ENCODE data around the gene RNF130. TPM values are rescaled to one million over a fixed set of nuclear protein-coding genes. Genes with fewer than 3 reads are reported as not detected.

RNF130 gene
- total and polyA plus RNA-seq, 4 donors = 24.9 to 93.1 (median 51.4) TPM

DNA sequence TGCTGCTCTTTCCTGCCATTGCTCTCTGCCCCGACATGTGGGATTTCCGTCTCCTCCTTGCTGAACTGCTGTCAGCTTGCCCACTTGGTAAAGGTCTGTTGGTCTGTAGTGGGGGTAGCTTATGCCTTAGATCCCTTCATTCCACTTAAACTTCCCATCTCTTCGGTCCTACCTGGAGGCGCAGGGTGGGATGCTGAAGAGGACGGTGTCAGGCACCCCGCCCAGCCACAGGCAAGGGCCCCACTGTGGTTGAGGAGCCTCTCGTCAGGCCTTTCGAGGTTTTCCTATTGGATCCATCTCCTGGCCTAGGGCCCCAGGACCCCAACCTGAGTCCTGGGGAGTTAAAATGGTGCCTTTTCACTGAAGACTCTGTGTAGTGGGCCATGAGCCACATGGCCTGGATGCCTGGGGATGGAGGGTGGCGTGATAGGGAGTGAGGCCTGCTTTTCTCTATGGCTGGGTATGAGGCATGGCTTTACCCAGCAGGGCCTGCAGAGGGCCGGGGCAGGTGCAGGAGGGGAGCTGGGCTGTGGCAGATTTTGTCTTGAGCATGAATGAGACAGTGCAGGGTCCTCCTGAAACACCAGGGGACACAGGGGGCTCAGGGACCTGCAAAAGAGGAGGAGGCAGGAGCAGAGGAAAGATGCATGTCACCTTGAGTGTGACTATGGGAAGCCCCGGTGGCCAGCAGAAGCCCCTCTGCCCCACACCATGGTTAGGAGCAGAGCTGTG lies 25.8 kb upstream of the RNF130 start (continued):
- TF ChIP-seq, protein P1, sequence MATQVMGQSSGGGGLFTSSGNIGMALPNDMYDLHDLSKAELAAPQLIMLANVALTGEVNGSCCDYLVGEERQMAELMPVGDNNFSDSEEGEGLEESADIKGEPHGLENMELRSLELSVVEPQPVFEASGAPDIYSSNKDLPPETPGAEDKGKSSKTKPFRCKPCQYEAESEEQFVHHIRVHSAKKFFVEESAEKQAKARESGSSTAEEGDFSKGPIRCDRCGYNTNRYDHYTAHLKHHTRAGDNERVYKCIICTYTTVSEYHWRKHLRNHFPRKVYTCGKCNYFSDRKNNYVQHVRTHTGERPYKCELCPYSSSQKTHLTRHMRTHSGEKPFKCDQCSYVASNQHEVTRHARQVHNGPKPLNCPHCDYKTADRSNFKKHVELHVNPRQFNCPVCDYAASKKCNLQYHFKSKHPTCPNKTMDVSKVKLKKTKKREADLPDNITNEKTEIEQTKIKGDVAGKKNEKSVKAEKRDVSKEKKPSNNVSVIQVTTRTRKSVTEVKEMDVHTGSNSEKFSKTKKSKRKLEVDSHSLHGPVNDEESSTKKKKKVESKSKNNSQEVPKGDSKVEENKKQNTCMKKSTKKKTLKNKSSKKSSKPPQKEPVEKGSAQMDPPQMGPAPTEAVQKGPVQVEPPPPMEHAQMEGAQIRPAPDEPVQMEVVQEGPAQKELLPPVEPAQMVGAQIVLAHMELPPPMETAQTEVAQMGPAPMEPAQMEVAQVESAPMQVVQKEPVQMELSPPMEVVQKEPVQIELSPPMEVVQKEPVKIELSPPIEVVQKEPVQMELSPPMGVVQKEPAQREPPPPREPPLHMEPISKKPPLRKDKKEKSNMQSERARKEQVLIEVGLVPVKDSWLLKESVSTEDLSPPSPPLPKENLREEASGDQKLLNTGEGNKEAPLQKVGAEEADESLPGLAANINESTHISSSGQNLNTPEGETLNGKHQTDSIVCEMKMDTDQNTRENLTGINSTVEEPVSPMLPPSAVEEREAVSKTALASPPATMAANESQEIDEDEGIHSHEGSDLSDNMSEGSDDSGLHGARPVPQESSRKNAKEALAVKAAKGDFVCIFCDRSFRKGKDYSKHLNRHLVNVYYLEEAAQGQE (IDR thresholded peaks at IDR 0.05) = no peak
- TF ChIP-seq TAF1 (conservative IDR thresholded peaks at IDR 0.05) (no peak), FOXA2 (IDR thresholded peaks at IDR 0.05) (no peak), HNF4A (conservative IDR thresholded peaks at IDR 0.05) (no peak), RAD21 (IDR thresholded peaks at IDR 0.05) (no peak)

DNA sequence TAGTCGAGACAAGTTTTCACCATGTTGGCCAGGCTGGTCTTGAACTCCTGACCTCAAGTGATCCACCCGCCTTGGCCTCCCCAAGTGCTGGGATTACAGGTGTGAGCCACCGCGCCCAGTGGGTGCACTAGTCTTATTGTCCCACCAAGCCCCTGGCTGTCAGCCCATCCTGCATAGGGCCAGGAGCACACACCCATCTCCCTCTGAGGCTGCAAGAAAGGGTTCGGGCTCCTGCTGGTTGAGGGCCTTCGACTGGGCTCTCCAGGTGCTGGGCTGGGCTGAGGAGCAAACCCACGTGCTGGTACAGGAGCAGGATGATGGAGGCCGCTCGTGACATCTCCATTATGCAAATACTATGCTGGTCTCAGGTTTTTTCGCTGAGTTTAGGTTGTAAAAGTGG lies 25.1 kb upstream of the RNF130 start:
- H3K9me3 ChIP-seq (ENCODE audit: control insufficient read depth in 4 of 4, low read length in 3 of 4) = no peaks in the 10 kb centered on the region
- H3K4me3 ChIP-seq (ENCODE audit: low read depth in 1 of 3, low read length in 3 of 3) = no peak overlapping the region
- no peaks in the 10 kb centered on the region for H3K27me3 ChIP-seq (ENCODE audit: control insufficient read depth in 4 of 4, insufficient read depth in 4 of 4, low read length in 3 of 4)
- DNase-seq (ENCODE audit: low spot score) = no peak
- no peak overlapping the region for H3K27ac ChIP-seq (ENCODE audit: low read depth in 1 of 2, low read length in 2 of 2)
- no peak overlapping the region for H3K9ac ChIP-seq (ENCODE audit: low read depth in 1 of 2, low read length in 2 of 2)
- WGBS = 92% methylated on average over 10 of the region's 10 CpGs
- peaks cover 0 to 6% (median 4%) of the 10 kb centered on the region in 4 donors for H3K4me1 ChIP-seq (ENCODE audit: control insufficient read depth in 4 of 4, insufficient read depth in 4 of 4, low read length in 3 of 4)
- no peaks in the 10 kb centered on the region for H3K36me3 ChIP-seq (ENCODE audit: control insufficient read depth in 4 of 4, insufficient read depth in 3 of 4, low read depth in 1 of 4, low read length in 3 of 4)
- TF ChIP-seq SP1 (IDR thresholded peaks at IDR 0.05) (no peak), EGR1 (IDR thresholded peaks at IDR 0.05; ENCODE audit: low read depth in 2 of 2) (no peak), YY1 (IDR thresholded peaks at IDR 0.05) (no peak), HNF4A (conservative IDR thresholded peaks at IDR 0.05) (no peak), JUND (IDR thresholded peaks at IDR 0.05) (no peak), GABPA (IDR thresholded peaks at IDR 0.05 in 1 of 2, conservative IDR thresholded peaks at IDR 0.05 in 1 of 2) (no peak), NR2F2 (IDR thresholded peaks at IDR 0.05) (no peak), FOXA1 (IDR thresholded peaks at IDR 0.05) (no peak), RAD21 (IDR thresholded peaks at IDR 0.05) (no peak), TAF1 (conservative IDR thresholded peaks at IDR 0.05) (no peak), FOXA2 (IDR thresholded peaks at IDR 0.05) (no peak)
- TF ChIP-seq, protein P2, sequence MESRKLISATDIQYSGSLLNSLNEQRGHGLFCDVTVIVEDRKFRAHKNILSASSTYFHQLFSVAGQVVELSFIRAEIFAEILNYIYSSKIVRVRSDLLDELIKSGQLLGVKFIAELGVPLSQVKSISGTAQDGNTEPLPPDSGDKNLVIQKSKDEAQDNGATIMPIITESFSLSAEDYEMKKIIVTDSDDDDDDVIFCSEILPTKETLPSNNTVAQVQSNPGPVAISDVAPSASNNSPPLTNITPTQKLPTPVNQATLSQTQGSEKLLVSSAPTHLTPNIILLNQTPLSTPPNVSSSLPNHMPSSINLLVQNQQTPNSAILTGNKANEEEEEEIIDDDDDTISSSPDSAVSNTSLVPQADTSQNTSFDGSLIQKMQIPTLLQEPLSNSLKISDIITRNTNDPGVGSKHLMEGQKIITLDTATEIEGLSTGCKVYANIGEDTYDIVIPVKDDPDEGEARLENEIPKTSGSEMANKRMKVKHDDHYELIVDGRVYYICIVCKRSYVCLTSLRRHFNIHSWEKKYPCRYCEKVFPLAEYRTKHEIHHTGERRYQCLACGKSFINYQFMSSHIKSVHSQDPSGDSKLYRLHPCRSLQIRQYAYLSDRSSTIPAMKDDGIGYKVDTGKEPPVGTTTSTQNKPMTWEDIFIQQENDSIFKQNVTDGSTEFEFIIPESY (IDR thresholded peaks at IDR 0.05) = no peak
- TF ChIP-seq, protein P3, sequence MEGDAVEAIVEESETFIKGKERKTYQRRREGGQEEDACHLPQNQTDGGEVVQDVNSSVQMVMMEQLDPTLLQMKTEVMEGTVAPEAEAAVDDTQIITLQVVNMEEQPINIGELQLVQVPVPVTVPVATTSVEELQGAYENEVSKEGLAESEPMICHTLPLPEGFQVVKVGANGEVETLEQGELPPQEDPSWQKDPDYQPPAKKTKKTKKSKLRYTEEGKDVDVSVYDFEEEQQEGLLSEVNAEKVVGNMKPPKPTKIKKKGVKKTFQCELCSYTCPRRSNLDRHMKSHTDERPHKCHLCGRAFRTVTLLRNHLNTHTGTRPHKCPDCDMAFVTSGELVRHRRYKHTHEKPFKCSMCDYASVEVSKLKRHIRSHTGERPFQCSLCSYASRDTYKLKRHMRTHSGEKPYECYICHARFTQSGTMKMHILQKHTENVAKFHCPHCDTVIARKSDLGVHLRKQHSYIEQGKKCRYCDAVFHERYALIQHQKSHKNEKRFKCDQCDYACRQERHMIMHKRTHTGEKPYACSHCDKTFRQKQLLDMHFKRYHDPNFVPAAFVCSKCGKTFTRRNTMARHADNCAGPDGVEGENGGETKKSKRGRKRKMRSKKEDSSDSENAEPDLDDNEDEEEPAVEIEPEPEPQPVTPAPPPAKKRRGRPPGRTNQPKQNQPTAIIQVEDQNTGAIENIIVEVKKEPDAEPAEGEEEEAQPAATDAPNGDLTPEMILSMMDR (IDR thresholded peaks at IDR 0.05; ENCODE audit: low read depth, low read length, missing input control) = no peak
- TF ChIP-seq, protein P4, sequence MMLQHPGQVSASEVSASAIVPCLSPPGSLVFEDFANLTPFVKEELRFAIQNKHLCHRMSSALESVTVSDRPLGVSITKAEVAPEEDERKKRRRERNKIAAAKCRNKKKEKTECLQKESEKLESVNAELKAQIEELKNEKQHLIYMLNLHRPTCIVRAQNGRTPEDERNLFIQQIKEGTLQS (IDR thresholded peaks at IDR 0.05) = no peak
- TF ChIP-seq, protein P5, sequence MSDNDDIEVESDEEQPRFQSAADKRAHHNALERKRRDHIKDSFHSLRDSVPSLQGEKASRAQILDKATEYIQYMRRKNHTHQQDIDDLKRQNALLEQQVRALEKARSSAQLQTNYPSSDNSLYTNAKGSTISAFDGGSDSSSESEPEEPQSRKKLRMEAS (IDR thresholded peaks at IDR 0.05) = no peak
- TF ChIP-seq, protein P1 (IDR thresholded peaks at IDR 0.05) = no peak
